Smooth muscle cell (in vitro differentiated cells): ENCODE data around the gene TMEM209. TPM values are rescaled to one million over a fixed set of nuclear protein-coding genes. Genes with fewer than 3 reads are reported as not detected.

ENCODE experiments used
- DNase-seq: peaks from one replicate; lab custom pipeline; 2025; ENCODE audit not compliant: unreplicated experiment; lab: John Stamatoyannopoulos, UW
- H2AFZ ChIP-seq: fragments of 200-600 bp; sonication (generic); 2 replicates; pipeline ENCODE4 v1.6.0; 2016; ENCODE audit warnings: antibody characterized with exemption, low read depth, mild to moderate bottlenecking
- H3F3A ChIP-seq: fragments of 200-600 bp; sonication (generic); 2 replicates; pipeline ENCODE4 v1.6.0; 2017; ENCODE audit warnings: antibody characterized with exemption, low read depth
- H3K27ac ChIP-seq: fragments of 200-600 bp; sonication (generic); 2 replicates; pipeline ENCODE4 v1.5.1; 2016; ENCODE audit warnings: low read depth, mild to moderate bottlenecking
- H3K27me3 ChIP-seq: fragments of 200-600 bp; sonication (generic); 2 replicates; pipeline ENCODE4 v1.6.1; 2016; ENCODE audit warnings: low read depth, mild to moderate bottlenecking
- H3K36me3 ChIP-seq: fragments of 200-600 bp; sonication (generic); 2 replicates; pipeline ENCODE4 v1.5.1; 2016; ENCODE audit warnings: low read depth
- H3K4me1 ChIP-seq: fragments of 200-600 bp; sonication (generic); 2 replicates; pipeline ENCODE4 v1.5.1; 2016; ENCODE audit warnings: low read depth
- H3K4me2 ChIP-seq: fragments of 200-600 bp; sonication (generic); 2 replicates; pipeline ENCODE4 v1.6.0; 2016; ENCODE audit warnings: mild to moderate bottlenecking
- H3K4me3 ChIP-seq: fragments of 200-600 bp; sonication (generic); 2 replicates; pipeline ENCODE4 v1.5.1; 2016; ENCODE audit warnings: mild to moderate bottlenecking
- H3K79me2 ChIP-seq: fragments of 200-600 bp; sonication (generic); 2 replicates; pipeline ENCODE4 v1.6.0; 2016; ENCODE audit warnings: low read depth, mild to moderate bottlenecking
- H3K9ac ChIP-seq: fragments of 200-600 bp; sonication (generic); 2 replicates; pipeline ENCODE4 v1.6.0; 2016; ENCODE audit warnings: low read depth
- H3K9me3 ChIP-seq: fragments of 200-600 bp; sonication (generic); replicated peaks from 2 replicates; pipeline ENCODE4 v1.5.1; 2016; ENCODE audit warnings: low read depth
- H4K20me1 ChIP-seq: fragments of 200-600 bp; sonication (generic); 2 replicates; pipeline ENCODE4 v1.6.0; 2016; ENCODE audit warnings: low read depth
- CTCF ChIP-seq: fragments of 200-600 bp; sonication (generic); IDR thresholded peaks from 2 replicates; pipeline ENCODE4 v1.5.1; 2017; ENCODE audit warnings: borderline replicate concordance, mild to moderate bottlenecking, antibody characterized with exemption; ENCODE audit not compliant: insufficient read depth, poor library complexity, severe bottlenecking
- WGBS: methylation state at CpG from one replicate; pipeline ENCODE4 v1.1.7; 2016; ENCODE audit warnings: low lambda C conversion rate; 5-methylcytosine and 5-hydroxymethylcytosine counted together
- polyA plus RNA-seq: library from polyadenylated mRNA; unstranded; fragments of >200 nt; fragmentation: Nextera tagmentation; extraction: Ambion mirVana; gene quantifications from 2 replicates; pipeline ENCODE4 v1.2.1, GENCODE V29; 2016
- total RNA-seq: library from RNA; depleted of rRNA; stranded (reverse); fragments of >200 nt; gene quantifications from 2 replicates; pipeline ENCODE4 v1.2.3, GENCODE V29; 2014

The TMEM209 gene
- total and polyA plus RNA-seq, 2 experiments from 2014 or later, result 15.1 to 20.3 TPM

- no peaks in the 10 kb centered on the region for H3K36me3 ChIP-seq
- peak overlapping the region; percentile 52 for H3K27ac ChIP-seq
- peaks cover 3% of the 10 kb centered on the region for H4K20me1 ChIP-seq
- H3K79me2 ChIP-seq, result no peaks in the 10 kb centered on the region
- H3K4me3 ChIP-seq, result no peak overlapping the region
- H3K9me3 ChIP-seq, result no peaks in the 10 kb centered on the region
- no peaks in the 10 kb centered on the region for H3K27me3 ChIP-seq
- no peak for DNase-seq
- H3K4me2 ChIP-seq, result no peak overlapping the region
- 79% methylated on average over 2 of the region's 2 CpGs for WGBS
- H3K4me1 ChIP-seq, result no peaks in the 10 kb centered on the region
- no peak for TF ChIP-seq CTCF
- no peaks in the 10 kb centered on the region for H3F3A ChIP-seq
- no peak overlapping the region for H2AFZ ChIP-seq
- H3K9ac ChIP-seq, result no peak overlapping the region
Observed at GRCh38 chr7:130114776-130115175, 90.4 kb downstream of the TMEM209 start.

Other genes with a start within 250 kb of the TMEM209 start
- 20.2 and 23.6 TPM in 2 replicates for gene ZC3HC1, start 154.0 kb downstream of the TMEM209 start, total RNA-seq
- 23.4 and 23.6 TPM in 2 replicates for gene ZC3HC1, start 154.0 kb downstream of the TMEM209 start, polyA plus RNA-seq
- 24.9 and 30.8 TPM in 2 replicates for gene KLHDC10, start 134.9 kb downstream of the TMEM209 start, total RNA-seq
- 8.3 and 8.7 TPM in 2 replicates for gene KLHDC10, start 134.9 kb downstream of the TMEM209 start, polyA plus RNA-seq
- not detected in 2 replicates for gene SSMEM1, start 2.5 kb upstream of the TMEM209 start, total RNA-seq
- not detected in 2 replicates for gene SSMEM1, start 2.5 kb upstream of the TMEM209 start, polyA plus RNA-seq
- not detected in 2 replicates for gene CPA2, start 61.5 kb upstream of the TMEM209 start, total RNA-seq
- 0.18 TPM in 1 of 2 replicates, not detected in the other for gene CPA2, start 61.5 kb upstream of the TMEM209 start, polyA plus RNA-seq
- gene CPA4, start 87.8 kb upstream of the TMEM209 start, total RNA-seq, result 8.8 and 14.8 TPM in 2 replicates
- 6.3 and 12.3 TPM in 2 replicates for gene CPA4, start 87.8 kb upstream of the TMEM209 start, polyA plus RNA-seq
- gene CPA5, start 139.4 kb upstream of the TMEM209 start, total RNA-seq, result not detected in 2 replicates
- 0.45 TPM in 1 of 2 replicates, not detected in the other for gene CPA5, start 139.4 kb upstream of the TMEM209 start, polyA plus RNA-seq
- gene CPA1, start 175.1 kb upstream of the TMEM209 start, total RNA-seq, result 0.90 TPM in 2 replicates
- 1.7 and 3.8 TPM in 2 replicates for gene CPA1, start 175.1 kb upstream of the TMEM209 start, polyA plus RNA-seq
- gene CEP41, start 235.6 kb upstream of the TMEM209 start, total RNA-seq, result 18.3 and 23.0 TPM in 2 replicates
- 27.1 and 35.1 TPM in 2 replicates for gene CEP41, start 235.6 kb upstream of the TMEM209 start, polyA plus RNA-seq